NCI-H446 treated with DMSO at 0.1 percent for 48 hours (cell line): ENCODE measurements around the gene CCNF.
"Not testable (repeated sequence)": the region's sequence is repeated elsewhere in the genome, so short reads cannot be mapped to it uniquely, and the experiment has no call there.

ENCODE experiments used
- DNase-seq: peaks from one replicate; lab custom pipeline; 2025; lab: John Stamatoyannopoulos, UW

Gene CCNF

GRCh38 chr16:2429034-2429770 is at the start of gene CCNF:
Gene CCNF, plus strand, starts transcription at chr16:2429447. Its CDS starts 35 bp downstream, at chr16:2429482.
- peak; percentile 84 for DNase-seq

- DNase-seq, result no peak
These were observed 45.7 kb upstream of the CCNF start for GRCh38 chr16:2383501-2383900.

GRCh38 chr16:2384426-2384825 is 44.8 kb upstream of the CCNF start:
- DNase-seq, result no peak

- no peak for DNase-seq
These were observed 43.9 kb upstream of the CCNF start for GRCh38 chr16:2385190-2385836.

GRCh38 chr16:2385982-2386381 is 43.3 kb upstream of the CCNF start:
- DNase-seq, result not testable (repeated sequence)

- no peak for DNase-seq
These were observed 42.3 kb upstream of the CCNF start for GRCh38 chr16:2386990-2387389.

GRCh38 chr16:2388139-2388874 is 40.9 kb upstream of the CCNF start:
- DNase-seq, result no peak

- DNase-seq, result no peak
These were observed 40.3 kb upstream of the CCNF start for GRCh38 chr16:2388875-2389433.

- no peak for DNase-seq
These were observed 37.2 kb upstream of the CCNF start for GRCh38 chr16:2392025-2392424.

GRCh38 chr16:2398520-2398919 is 30.7 kb upstream of the CCNF start:
- no peak for DNase-seq

GRCh38 chr16:2404099-2404498 is 25.1 kb upstream of the CCNF start:
- no peak for DNase-seq

GRCh38 chr16:2415085-2415484 is 14.2 kb upstream of the CCNF start:
- DNase-seq, result no peak

- DNase-seq, result no peak
These were observed 9.2 kb upstream of the CCNF start for GRCh38 chr16:2420035-2420434.

GRCh38 chr16:2422123-2422867 is 7.0 kb upstream of the CCNF start:
- DNase-seq, result no peak

GRCh38 chr16:2424061-2425007 is 4.9 kb upstream of the CCNF start:
- DNase-seq, result no peak

GRCh38 chr16:2425008-2425518 is 4.2 kb upstream of the CCNF start:
- DNase-seq, result no peak

- no peak for DNase-seq
These were observed 3.3 kb upstream of the CCNF start for GRCh38 chr16:2425825-2426430.

- DNase-seq, result no peak
These were observed 2.3 kb upstream of the CCNF start for GRCh38 chr16:2426941-2427361.

- DNase-seq, result no peak
These were observed 1.7 kb upstream of the CCNF start for GRCh38 chr16:2427526-2427925.
